ENCODE measurements around the gene ZNF586.
"Not testable (repeated sequence)": the region's sequence is repeated elsewhere in the genome, so short reads cannot be mapped to it uniquely, and the experiment has no call there.

Gene ZNF586

GRCh38 chr19:57823608-57824007 is 54.1 kb downstream of the ZNF586 start:
- not testable (repeated sequence) for DNase-seq (ENCODE audit: low spot score)

- no peak for DNase-seq (ENCODE audit: low spot score)
Measured at GRCh38 chr19:57825511-57825910, 56.0 kb downstream of the ZNF586 start.

DNA sequence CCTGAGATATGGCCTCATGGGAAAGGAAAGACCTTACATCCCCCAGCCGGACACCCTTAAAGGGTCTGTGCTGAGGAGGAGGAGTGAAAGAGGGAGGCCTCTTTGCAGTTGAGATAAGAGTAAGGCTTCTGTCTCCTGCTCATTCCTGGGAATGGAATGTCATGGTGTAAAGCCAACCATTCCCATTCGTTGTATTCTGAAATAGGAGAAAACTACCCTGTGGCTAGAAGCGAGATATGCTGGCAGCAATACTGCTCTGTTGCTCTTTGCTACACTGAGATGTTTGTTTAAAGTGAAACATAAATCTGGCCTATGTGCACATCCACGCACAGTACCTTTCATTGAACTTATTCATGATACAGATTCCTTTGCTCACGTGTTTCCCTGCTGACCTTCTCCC is 59.8 kb downstream of the ZNF586 start:
- DNase-seq (ENCODE audit: low spot score), result no peak

GRCh38 chr19:57830071-57830602 is 60.7 kb downstream of the ZNF586 start, which contains the start of gene ZNF587B:
TSS of gene ZNF587B (plus strand) at chr19:57830299. CDS start at chr19:57830529, 230 bp downstream.
- DNase-seq (ENCODE audit: low spot score), result peak; percentile 17
